Sigmoid colon (tissue), 4 donors: ENCODE data around the gene CEP170B.
"Not testable (repeated sequence)": the region's sequence is repeated elsewhere in the genome, so short reads cannot be mapped to it uniquely, and the experiment has no call there.

Source experiments
- POLR2AphosphoS5 ChIP-seq, 4 donors: sonication (generic); formaldehyde crosslinking; IDR thresholded peaks; one replicate each; pipeline ENCODE4 v1.6.1; 2017; ENCODE audit warnings: antibody characterized with exemption in 4 of 4
- TF ChIP-seq, protein P1 (sequence below), 4 experiments: fragments of 450-650 bp in 3 of 4; fragments of 200-600 bp in 1 of 4; IDR thresholded peaks; one replicate each; pipeline ENCODE4 v1.5.1; 2016 to 2019; ENCODE audit warnings: antibody characterized with exemption in 4 of 4, mild to moderate bottlenecking in 3 of 4, moderate library complexity in 2 of 4

DNA sequence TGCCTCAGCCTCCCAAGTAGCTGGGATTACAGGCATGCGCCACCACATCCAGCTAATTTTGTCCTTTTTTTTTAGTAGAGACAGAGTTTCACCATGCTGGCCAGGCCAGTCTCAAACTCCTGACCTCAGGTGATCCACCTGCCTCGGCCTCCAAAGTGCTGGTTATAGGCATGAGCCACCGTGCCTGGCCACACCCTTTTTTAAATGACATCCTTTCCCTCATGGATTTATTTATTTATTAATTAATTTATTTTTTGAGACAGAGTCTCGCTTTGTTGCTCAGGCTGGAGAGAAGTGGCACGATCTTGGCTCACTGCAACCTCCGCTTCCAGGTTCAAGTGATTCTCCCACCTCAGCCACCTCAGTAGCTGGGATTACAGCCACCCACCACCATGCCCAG is 7.1 kb upstream of the CEP170B start:
- TF ChIP-seq, protein P1, sequence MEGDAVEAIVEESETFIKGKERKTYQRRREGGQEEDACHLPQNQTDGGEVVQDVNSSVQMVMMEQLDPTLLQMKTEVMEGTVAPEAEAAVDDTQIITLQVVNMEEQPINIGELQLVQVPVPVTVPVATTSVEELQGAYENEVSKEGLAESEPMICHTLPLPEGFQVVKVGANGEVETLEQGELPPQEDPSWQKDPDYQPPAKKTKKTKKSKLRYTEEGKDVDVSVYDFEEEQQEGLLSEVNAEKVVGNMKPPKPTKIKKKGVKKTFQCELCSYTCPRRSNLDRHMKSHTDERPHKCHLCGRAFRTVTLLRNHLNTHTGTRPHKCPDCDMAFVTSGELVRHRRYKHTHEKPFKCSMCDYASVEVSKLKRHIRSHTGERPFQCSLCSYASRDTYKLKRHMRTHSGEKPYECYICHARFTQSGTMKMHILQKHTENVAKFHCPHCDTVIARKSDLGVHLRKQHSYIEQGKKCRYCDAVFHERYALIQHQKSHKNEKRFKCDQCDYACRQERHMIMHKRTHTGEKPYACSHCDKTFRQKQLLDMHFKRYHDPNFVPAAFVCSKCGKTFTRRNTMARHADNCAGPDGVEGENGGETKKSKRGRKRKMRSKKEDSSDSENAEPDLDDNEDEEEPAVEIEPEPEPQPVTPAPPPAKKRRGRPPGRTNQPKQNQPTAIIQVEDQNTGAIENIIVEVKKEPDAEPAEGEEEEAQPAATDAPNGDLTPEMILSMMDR (IDR thresholded peaks at IDR 0.05): not testable (repeated sequence)
- TF ChIP-seq POLR2AphosphoS5 (IDR thresholded peaks at IDR 0.05): not testable (repeated sequence)
